PC-3 (cell line): Measurements from ENCODE around the gene PPHLN1.

Experiments used
- CTCF ChIP-seq: fragments of 300-600 bp; sonication (generic); conservative IDR thresholded peaks from 2 replicates; pipeline ENCODE4 v1.5.1; 2017; ENCODE audit warnings: antibody characterized with exemption, low read depth, mild to moderate bottlenecking, low read length
- EZH2 ChIP-seq: fragments of 300-600 bp; sonication (generic); IDR thresholded peaks from one replicate; pipeline ENCODE4 v1.6.1; 2017; ENCODE audit warnings: antibody characterized with exemption, mild to moderate bottlenecking, low read length; ENCODE audit not compliant: unreplicated experiment
- EZH2phosphoT487 ChIP-seq: fragments of 300-600 bp; sonication (generic); IDR thresholded peaks from 2 replicates; pipeline ENCODE4 v1.6.1; 2018; ENCODE audit warnings: mild to moderate bottlenecking, antibody characterized with exemption, low read length, borderline replicate concordance

- TF ChIP-seq CTCF = no peak
- no peak for TF ChIP-seq EZH2
- TF ChIP-seq EZH2phosphoT487 = no peak
These were observed 100.8 kb downstream of the PPHLN1 start for GRCh38 chr12:42426746-42427145.
